ENCODE measurements around the gene TMC7. TPM values are rescaled to one million over a fixed set of nuclear protein-coding genes. Genes with fewer than 3 reads are reported as not detected.
"Not testable (repeated sequence)": the region's sequence is repeated elsewhere in the genome, so short reads cannot be mapped to it uniquely, and the experiment has no call there.

Gene TMC7
- total and polyA plus RNA-seq, 2 experiments from 2014 or later = 5.7 to 6.5 TPM

DNA sequence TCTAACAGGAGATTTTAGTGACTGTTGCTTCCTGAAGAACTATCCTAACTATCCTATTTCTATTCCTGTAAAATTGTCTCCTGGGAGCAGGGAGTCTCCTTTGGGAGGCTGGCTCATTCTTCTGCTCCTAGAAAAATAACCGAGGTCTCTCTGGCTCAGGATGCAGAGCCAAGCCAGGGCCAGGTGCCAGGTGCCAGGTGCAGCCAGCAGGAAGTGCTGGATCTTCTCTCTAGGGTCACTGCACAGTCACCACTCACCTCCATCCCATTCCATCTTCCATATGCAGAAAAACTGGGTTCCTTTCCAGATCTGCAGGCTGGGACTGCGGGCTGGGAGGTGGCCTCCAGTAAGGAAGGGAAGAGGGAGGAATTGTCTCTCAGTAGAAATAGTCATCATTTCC lies 3.8 kb upstream of the TMC7 start:
- H3K4me1 ChIP-seq (ENCODE audit: insufficient read depth) = no peaks in the 10 kb centered on the region
- H3K79me2 ChIP-seq = no peaks in the 10 kb centered on the region
- H4K20me1 ChIP-seq (ENCODE audit: insufficient read depth, poor library complexity, severe bottlenecking) = no peaks in the 10 kb centered on the region
- H3K27ac ChIP-seq = no peak overlapping the region
- H3K4me2 ChIP-seq = no peak overlapping the region
- no peaks in the 10 kb centered on the region for H3K36me3 ChIP-seq (replicated peaks; ENCODE audit: insufficient read depth, low read depth)
- H3K9me3 ChIP-seq (ENCODE audit: low read depth) = no peaks in the 10 kb centered on the region
- H3K4me3 ChIP-seq = no peak overlapping the region
- H3K27me3 ChIP-seq = peaks cover 10% of the 10 kb centered on the region
- DNase-seq (ENCODE audit: low spot score) = no peak
- H2AFZ ChIP-seq = no peak overlapping the region
- no peaks in the 10 kb centered on the region for H3K9me2 ChIP-seq (replicated peaks; ENCODE audit: insufficient read depth)
- TF ChIP-seq EZH2phosphoT487 (IDR thresholded peaks at IDR 0.05; ENCODE audit: low read depth, severe bottlenecking, unreplicated experiment) (no peak), EZH2 (IDR thresholded peaks at IDR 0.05; ENCODE audit: borderline replicate concordance) (no peak)
- TF ChIP-seq, protein P1, sequence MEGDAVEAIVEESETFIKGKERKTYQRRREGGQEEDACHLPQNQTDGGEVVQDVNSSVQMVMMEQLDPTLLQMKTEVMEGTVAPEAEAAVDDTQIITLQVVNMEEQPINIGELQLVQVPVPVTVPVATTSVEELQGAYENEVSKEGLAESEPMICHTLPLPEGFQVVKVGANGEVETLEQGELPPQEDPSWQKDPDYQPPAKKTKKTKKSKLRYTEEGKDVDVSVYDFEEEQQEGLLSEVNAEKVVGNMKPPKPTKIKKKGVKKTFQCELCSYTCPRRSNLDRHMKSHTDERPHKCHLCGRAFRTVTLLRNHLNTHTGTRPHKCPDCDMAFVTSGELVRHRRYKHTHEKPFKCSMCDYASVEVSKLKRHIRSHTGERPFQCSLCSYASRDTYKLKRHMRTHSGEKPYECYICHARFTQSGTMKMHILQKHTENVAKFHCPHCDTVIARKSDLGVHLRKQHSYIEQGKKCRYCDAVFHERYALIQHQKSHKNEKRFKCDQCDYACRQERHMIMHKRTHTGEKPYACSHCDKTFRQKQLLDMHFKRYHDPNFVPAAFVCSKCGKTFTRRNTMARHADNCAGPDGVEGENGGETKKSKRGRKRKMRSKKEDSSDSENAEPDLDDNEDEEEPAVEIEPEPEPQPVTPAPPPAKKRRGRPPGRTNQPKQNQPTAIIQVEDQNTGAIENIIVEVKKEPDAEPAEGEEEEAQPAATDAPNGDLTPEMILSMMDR (IDR thresholded peaks at IDR 0.05; ENCODE audit: poor library complexity) = no peak
- 93% methylated on average over 2 of the region's 2 CpGs for WGBS (ENCODE audit: low lambda C conversion rate, missing lambda C conversion rate)

DNA sequence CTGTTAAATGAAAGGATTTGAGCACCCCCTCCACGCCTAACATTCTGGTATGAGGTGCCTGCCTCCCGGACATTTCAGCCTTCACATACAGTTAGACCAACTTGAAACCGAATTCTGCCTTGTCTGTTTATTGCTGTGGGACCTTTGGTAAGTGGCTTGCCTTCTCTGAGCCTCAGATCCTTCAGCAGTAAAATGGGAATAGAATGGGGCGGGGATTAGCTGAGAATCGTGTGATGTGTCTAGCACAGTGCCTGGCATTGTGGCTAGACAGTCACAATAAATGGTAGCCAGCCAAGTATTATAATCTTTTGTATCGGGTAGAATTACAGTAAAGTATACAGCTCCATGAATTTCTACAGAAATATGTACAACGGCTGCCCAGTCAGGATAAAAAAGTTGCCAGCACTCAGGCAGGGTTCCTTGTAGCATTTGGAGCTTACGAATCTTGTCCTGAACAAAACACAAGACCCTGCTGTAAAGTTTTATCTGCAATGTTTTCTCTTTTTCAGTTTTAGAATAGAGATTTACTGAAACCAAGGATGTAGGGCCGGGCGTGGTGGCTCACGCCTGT lies 786 bp downstream of the TMC7 start:
- Histone ChIP-seq H4K20me1 (ENCODE audit: insufficient read depth, poor library complexity, severe bottlenecking) (no peaks in the 10 kb centered on the region), H3K4me3 (peak overlapping the region; percentile 45)
- WGBS (ENCODE audit: low lambda C conversion rate, missing lambda C conversion rate) = 72% methylated on average over 11 of the region's 11 CpGs

DNA sequence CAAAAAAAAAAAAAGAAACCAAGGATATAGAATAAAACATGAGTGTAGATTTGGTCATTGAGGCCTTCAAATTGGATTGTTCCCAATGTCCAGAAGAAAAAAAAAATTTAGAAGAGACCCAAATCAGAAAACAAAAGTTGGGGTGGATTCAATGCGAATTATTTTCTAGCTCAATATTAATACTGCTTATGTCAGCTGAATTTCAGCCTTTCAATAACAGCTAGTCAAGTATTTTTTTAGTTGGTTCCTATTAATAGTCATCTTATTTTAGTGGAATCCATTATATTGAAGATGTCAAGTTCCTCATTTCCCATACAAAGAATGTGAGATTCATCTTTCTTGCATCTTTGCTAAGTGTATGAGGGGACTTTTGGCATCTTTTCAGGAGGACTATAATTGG lies 1.5 kb downstream of the TMC7 start:
- H3K27ac ChIP-seq; H3K79me2 ChIP-seq; H3K4me2 ChIP-seq; H3K9me2 ChIP-seq (replicated peaks; ENCODE audit: insufficient read depth); H3K4me3 ChIP-seq; DNase-seq (ENCODE audit: low spot score); H3K9me3 ChIP-seq (ENCODE audit: low read depth); H3K27me3 ChIP-seq; H3K4me1 ChIP-seq (ENCODE audit: insufficient read depth); H2AFZ ChIP-seq; H4K20me1 ChIP-seq (ENCODE audit: insufficient read depth, poor library complexity, severe bottlenecking); H3K36me3 ChIP-seq (replicated peaks; ENCODE audit: insufficient read depth, low read depth): not testable (repeated sequence)
- 94% methylated on average over 1 of the region's 1 CpG for WGBS (ENCODE audit: low lambda C conversion rate, missing lambda C conversion rate)

More for the DNA sequence above, 786 bp downstream of the TMC7 start:
- Histone ChIP-seq H3K27me3 (no peaks in the 10 kb centered on the region), H3K36me3 (replicated peaks; ENCODE audit: insufficient read depth, low read depth) (no peaks in the 10 kb centered on the region), H3K27ac (peak overlapping the region; percentile 81), H3K9me3 (ENCODE audit: low read depth) (no peaks in the 10 kb centered on the region), H3K4me1 (ENCODE audit: insufficient read depth) (no peaks in the 10 kb centered on the region), H2AFZ (peak overlapping the region; percentile 79), H3K4me2 (peak overlapping the region; percentile 84), H3K79me2 (no peaks in the 10 kb centered on the region), H3K9me2 (replicated peaks; ENCODE audit: insufficient read depth) (no peaks in the 10 kb centered on the region)
- TF ChIP-seq EZH2phosphoT487 (IDR thresholded peaks at IDR 0.05; ENCODE audit: low read depth, severe bottlenecking, unreplicated experiment) (no peak), EZH2 (IDR thresholded peaks at IDR 0.05; ENCODE audit: borderline replicate concordance) (no peak)
- DNase-seq (ENCODE audit: low spot score) = no peak

DNA sequence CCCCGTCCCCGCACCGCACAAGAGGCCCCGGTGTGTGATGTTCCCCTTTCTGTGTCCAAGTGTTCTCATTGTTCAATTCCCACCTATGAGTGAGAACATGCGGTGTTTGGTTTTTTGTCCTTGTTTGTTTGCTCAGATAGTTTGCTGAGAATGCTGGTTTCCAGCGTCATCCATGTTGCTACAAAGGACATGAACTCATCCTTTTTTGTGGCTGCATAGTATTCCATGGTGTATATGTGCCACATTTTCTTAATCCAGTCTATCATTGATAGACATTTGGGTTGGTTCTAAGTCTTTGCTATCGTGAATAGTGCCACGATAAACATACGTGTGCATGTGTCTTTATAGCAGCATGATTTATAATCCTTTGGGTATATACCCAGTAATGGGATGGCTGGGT lies 8.0 kb downstream of the TMC7 start:
- H3K36me3 ChIP-seq (replicated peaks; ENCODE audit: insufficient read depth, low read depth); DNase-seq (ENCODE audit: low spot score); H3K4me3 ChIP-seq; H3K4me2 ChIP-seq; H3K9me3 ChIP-seq (ENCODE audit: low read depth); H2AFZ ChIP-seq; H4K20me1 ChIP-seq (ENCODE audit: insufficient read depth, poor library complexity, severe bottlenecking); H3K27ac ChIP-seq; H3K79me2 ChIP-seq; H3K9me2 ChIP-seq (replicated peaks; ENCODE audit: insufficient read depth); H3K4me1 ChIP-seq (ENCODE audit: insufficient read depth); H3K27me3 ChIP-seq: not testable (repeated sequence)
- WGBS (ENCODE audit: low lambda C conversion rate, missing lambda C conversion rate) = 92% methylated on average over 9 of the region's 9 CpGs

DNA sequence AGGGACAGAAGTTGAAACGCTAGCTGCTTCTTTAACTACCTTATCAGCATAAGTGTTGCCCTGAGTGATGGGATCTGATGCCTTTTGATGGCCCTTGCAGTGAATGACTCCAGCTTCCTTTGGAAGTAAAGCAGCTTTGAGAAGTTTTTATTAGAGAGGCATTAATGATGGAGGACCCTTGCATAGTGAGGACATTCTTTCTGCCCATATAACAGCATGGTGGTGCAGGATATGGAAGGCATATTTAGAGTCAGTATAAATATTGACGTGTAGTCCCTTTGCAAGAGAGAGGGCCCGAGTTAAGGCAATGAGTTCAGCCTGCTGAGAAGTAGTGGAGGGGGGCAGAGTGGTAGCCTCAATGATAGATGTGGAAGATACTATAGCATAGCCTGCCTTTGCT lies 9.8 kb downstream of the TMC7 start:
- DNase-seq (ENCODE audit: low spot score); H3K27ac ChIP-seq; H3K9me3 ChIP-seq (ENCODE audit: low read depth); H3K4me3 ChIP-seq; H4K20me1 ChIP-seq (ENCODE audit: insufficient read depth, poor library complexity, severe bottlenecking); H2AFZ ChIP-seq; H3K79me2 ChIP-seq; H3K4me1 ChIP-seq (ENCODE audit: insufficient read depth); H3K36me3 ChIP-seq (replicated peaks; ENCODE audit: insufficient read depth, low read depth); H3K9me2 ChIP-seq (replicated peaks; ENCODE audit: insufficient read depth); H3K4me2 ChIP-seq; H3K27me3 ChIP-seq: not testable (repeated sequence)
- 89% methylated on average over 3 of the region's 3 CpGs for WGBS (ENCODE audit: low lambda C conversion rate, missing lambda C conversion rate)

DNA sequence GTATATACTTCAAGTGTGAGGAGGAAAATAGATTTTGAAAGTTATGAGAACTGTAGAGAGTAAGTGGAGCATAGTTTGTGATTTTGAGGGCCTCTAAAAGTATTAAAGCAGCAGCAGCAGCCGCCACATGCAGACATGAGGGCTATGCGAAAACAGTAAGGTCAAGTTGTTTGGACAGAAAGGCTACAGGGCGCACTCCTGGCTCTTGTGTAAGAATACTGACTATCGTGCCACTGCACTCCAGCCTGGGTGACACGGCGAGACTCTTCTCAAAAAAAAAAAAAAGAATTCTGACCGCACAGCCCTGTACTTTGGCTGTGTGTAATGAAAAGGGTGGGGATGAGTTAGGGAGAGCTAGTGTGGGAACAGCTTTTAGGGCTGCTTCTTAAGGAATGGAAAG lies 10.4 kb downstream of the TMC7 start:
- not testable (repeated sequence) for H3K27ac ChIP-seq; H3K9me2 ChIP-seq (replicated peaks; ENCODE audit: insufficient read depth); H3K4me1 ChIP-seq (ENCODE audit: insufficient read depth); H4K20me1 ChIP-seq (ENCODE audit: insufficient read depth, poor library complexity, severe bottlenecking); H3K27me3 ChIP-seq; H3K79me2 ChIP-seq; H3K4me2 ChIP-seq; DNase-seq (ENCODE audit: low spot score); H3K9me3 ChIP-seq (ENCODE audit: low read depth); H3K36me3 ChIP-seq (replicated peaks; ENCODE audit: insufficient read depth, low read depth); H3K4me3 ChIP-seq; H2AFZ ChIP-seq
- 85% methylated on average over 7 of the region's 7 CpGs for WGBS (ENCODE audit: low lambda C conversion rate, missing lambda C conversion rate)

DNA sequence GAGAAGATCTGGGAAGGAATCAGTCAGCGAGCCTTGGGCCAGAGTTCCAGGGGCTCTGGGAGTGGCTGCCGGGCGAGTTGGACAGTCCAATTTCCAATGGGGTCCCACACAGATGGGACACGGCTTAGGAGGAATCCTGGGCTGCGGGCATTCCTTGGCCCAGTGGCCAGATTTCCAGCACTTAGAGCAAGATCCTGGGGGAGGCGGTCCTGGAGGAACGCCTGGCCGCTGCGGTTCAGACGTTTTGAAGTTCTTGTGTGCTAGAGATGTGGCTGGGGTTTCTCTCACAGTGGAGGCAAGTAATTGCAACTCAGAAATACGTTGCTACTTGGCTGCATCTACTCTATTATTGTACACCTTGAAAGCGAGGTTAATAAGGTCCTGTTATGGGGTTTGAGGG lies 11.7 kb downstream of the TMC7 start:
- H3K4me3 ChIP-seq; H3K9me2 ChIP-seq (replicated peaks; ENCODE audit: insufficient read depth); H3K79me2 ChIP-seq; H3K27ac ChIP-seq; H3K4me2 ChIP-seq; H3K9me3 ChIP-seq (ENCODE audit: low read depth); H3K36me3 ChIP-seq (replicated peaks; ENCODE audit: insufficient read depth, low read depth); H4K20me1 ChIP-seq (ENCODE audit: insufficient read depth, poor library complexity, severe bottlenecking); H2AFZ ChIP-seq; H3K27me3 ChIP-seq; DNase-seq (ENCODE audit: low spot score): not testable (repeated sequence)
- WGBS (ENCODE audit: low lambda C conversion rate, missing lambda C conversion rate) = 89% methylated on average over 12 of the region's 12 CpGs
- H3K4me1 ChIP-seq (ENCODE audit: insufficient read depth) = peaks cover 12% of the 10 kb centered on the region

DNA sequence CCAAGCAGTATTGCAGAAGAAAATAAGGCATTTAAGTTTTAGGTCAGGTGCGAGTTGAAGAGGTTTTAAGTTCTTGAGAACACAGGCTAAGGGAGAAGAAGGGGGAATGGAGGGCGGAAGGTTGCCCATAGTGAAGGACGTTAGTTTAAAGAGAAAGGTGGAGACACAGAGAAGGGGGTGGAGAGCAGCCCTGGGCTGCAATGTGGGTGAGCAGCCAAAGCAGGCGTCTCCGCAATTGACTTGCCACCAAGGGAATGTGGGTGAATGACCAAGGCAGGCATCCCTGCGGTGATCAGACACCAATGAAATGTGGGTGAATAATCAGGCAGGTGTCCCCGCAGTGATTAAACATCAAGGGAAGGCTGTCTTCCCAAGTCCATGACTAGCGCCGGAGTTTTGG lies 12.8 kb downstream of the TMC7 start:
- WGBS (ENCODE audit: low lambda C conversion rate, missing lambda C conversion rate) = 96% methylated on average over 9 of the region's 9 CpGs
- not testable (repeated sequence) for DNase-seq (ENCODE audit: low spot score); H2AFZ ChIP-seq; H3K27ac ChIP-seq; H3K9me2 ChIP-seq (replicated peaks; ENCODE audit: insufficient read depth); H3K9me3 ChIP-seq (ENCODE audit: low read depth); H3K4me2 ChIP-seq; H3K36me3 ChIP-seq (replicated peaks; ENCODE audit: insufficient read depth, low read depth); H3K4me3 ChIP-seq; H3K27me3 ChIP-seq; H4K20me1 ChIP-seq (ENCODE audit: insufficient read depth, poor library complexity, severe bottlenecking); H3K79me2 ChIP-seq
- peaks cover 12% of the 10 kb centered on the region for H3K4me1 ChIP-seq (ENCODE audit: insufficient read depth)

Measured in hepatocyte (in vitro differentiated cells).